HG02571 (cell line): ENCODE measurements around the gene ISCA2.
A peak's percentile ranks its signal among the peaks of the same experiment; 100 is the strongest.

Experiments used
- ATAC-seq: cut with Tn5 transposase; IDR thresholded peaks from one replicate; pipeline ENCODE4 v1.9.1; 2021; ENCODE audit warnings: mild to moderate bottlenecking, moderate library complexity; ENCODE audit not compliant: unreplicated experiment

The ISCA2 gene

DNA sequence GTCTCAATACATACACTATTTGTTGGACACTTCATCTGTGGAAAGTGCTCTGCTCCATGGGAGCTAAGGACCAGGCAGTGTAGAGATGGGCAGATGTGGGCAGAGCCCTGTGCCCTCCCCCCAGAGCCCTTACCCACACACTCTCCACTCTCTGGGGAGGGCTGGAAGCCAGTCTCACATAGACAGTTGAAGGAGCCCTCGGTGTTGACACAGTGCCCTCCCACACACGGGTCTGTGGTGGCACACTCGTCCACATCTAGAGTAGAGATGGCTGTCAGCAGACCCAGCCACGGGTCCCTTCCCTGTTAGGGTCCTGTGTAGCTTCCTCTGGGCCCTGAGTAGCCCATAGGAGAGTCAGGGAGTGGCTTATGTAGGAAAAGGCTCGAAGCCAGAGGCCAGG, 14.3 kb downstream of the ISCA2 start:
- ATAC-seq = no peak

GRCh38 chr14:74508292-74508731, 14.7 kb downstream of the ISCA2 start:
- ATAC-seq = no peak

DNA sequence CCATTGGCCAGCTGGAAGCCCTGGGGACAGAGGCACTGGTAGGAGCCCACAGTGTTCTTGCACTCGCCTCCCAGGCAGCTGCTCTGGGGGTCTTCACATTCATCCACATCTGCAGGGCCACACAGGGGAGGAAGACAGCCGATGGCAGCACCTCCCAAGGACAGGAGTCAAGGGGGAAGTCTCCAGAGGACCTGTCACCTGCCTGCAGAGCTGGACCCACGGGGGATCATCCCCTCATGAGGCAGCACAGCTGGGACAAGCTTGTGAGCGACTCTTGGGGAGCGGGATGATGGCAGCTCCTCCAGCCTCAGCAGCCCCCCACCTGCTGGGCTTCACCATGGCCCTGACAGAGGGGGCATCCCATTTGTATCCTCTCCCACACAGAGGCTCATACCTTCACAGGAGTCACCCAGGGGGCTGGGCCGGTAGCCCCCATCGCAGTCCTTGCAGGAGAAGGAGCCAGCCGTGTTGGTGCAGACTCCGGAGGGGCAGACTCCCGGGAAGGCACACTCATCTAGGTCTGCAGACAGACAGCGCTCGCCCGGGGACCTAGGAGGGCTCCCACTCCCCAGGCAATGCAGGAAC, 15.4 kb downstream of the ISCA2 start:
- no peak for ATAC-seq

DNA sequence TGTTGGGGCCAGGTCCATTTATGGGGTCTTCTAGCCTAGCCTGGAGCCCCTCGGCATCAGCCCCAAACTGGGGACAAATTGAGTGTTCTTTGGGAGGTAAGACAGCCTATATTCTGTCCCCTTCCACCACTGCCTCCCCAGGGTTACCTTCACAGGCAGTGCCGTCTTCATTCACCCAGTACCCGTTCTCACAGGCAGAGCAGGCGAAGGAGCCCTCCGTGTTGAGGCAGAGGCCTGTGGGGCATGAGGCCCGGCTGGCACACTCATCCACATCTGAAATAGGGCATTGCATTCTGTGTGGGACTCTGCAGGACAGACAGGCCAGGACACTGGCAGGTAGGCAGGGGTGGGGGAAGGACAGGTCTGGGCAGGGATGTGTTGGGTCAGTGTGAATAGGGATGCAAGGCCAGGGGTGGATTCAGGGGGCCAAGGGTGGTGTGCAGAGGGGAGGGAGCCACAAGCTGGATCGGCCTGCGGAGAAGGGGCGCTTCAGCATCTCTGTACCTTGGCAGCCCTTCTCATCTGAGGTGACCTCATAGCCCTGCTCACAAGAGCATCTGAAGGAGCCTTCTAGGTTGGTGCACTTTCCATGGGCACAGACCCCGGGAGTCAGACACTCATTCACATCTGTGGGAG, 16.1 kb downstream of the ISCA2 start:
- no peak for ATAC-seq

DNA sequence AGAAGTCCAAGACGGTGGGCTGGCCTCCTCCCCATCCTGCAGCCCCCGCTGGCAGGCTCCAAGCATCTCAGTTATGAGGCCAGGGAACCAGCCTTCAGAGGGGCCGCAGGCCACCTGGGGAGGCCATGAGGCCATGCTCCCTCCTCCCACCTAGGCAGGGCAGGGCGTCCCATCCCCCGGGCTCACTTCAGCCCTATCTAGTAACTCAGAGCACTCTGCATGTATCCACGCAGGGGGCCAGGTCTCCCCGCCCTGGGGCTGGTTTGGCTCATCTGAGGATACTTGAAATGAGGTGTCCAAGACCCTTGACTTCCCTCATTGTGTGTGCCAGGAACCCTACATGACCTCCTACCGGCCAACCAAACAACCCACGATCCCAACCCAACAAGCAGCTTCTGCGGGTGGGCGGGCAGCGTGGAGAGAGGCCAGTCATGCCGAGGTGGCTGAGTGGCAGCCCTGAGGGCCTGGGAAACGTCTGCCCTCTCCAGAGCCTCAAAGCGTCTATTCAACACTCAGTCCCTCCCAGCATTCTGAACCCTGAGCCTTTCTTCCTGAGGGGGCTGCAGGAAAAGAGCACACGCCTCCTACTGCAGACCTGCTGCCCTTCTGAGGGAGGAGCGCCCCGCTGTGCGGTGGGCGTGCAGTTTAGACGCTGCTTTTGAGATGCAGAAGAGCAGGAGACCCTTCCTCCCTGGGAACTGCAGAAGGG, 16.8 kb downstream of the ISCA2 start:
- ATAC-seq = no peak

DNA sequence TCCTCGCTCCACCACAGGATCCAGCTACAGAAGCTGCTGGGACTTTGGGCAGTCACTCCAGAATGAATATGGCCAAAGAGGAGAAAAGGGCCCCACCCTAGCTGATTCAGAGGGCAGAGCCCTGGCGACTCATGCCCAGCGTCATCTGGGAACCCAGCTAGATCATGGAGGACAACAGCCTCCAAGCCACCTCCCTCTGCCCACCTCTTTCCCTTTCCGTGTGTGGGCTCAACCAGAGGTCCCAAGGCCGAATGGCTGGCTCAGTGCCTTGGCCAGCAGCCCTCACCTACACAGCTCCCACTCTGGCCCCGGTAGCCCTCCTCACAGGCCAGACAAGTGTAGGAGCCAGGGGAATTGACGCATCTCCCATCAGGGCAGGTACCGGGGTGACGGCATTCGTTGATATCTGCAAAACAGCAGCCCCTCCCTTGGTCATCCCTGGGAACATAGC, 17.4 kb downstream of the ISCA2 start:
- ATAC-seq = no peak

DNA sequence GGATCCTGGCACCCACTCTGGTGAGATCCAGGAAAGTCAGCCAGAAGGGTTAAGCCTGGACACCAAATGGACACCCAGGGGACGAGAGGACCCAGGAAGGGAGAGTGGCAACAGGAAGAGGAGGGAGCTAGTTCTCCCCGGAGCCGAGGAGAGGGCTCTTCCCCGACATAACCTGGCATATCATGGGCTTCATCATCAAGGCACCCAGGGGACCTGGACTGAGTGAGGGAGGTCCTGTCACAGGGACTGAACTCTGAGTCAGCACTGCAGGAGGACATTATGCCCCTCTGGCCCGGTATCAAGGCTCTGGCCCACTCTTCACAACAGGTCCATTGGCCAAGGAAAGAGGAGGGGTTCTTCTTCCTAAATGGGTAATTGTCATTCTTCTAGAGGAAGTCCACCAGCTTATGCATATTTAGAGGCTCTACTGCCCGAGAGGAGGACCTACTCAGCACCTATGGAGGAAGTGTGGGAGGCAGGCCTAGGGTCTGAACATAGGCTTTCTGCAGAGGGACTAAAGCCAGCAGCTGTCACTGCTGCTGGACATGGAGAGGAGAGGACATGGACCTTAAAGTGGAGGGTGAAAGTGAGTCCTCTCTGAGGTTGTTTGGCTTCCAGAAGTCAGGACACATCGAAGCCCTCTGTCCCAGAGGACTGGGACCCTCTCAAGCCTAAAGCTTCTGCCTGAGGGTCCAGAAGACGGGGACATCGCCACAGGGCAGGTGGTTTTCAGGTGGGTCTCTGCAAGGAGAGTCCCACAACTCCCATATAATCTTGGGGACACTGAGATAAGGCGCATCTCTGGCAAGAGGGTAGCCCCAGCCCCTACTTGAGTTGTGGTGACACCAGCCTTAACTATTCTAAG, 18.6 kb downstream of the ISCA2 start:
- no peak for ATAC-seq

- no peak for ATAC-seq
These were observed 20.9 kb downstream of the ISCA2 start for GRCh38 chr14:74514471-74514941.

GRCh38 chr14:74515891-74516412, 22.4 kb downstream of the ISCA2 start:
- ATAC-seq = no peak

GRCh38 chr14:74516451-74517160, 23.0 kb downstream of the ISCA2 start:
- no peak for ATAC-seq

GRCh38 chr14:74517731-74518130, 24.2 kb downstream of the ISCA2 start:
- ATAC-seq = no peak

DNA sequence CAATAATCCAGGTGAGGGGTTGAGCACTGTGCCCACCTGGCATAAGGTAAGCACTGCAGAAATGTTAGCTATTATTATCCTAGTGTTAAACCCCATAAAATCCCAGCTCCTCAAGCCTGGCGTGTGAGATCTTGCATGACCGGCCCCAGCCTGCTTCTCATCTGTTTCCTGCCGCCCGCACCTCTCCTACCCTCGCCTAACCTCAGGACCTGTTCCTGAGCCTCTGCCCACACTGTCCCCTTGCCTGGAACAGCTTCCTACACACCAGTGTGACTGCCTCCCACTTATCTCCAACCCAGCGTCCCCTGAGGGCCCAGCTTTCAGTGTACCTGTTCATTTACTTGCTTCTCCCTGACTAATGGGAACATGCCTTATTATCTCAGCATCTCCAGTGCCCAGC, 24.7 kb downstream of the ISCA2 start:
- no peak for ATAC-seq

DNA sequence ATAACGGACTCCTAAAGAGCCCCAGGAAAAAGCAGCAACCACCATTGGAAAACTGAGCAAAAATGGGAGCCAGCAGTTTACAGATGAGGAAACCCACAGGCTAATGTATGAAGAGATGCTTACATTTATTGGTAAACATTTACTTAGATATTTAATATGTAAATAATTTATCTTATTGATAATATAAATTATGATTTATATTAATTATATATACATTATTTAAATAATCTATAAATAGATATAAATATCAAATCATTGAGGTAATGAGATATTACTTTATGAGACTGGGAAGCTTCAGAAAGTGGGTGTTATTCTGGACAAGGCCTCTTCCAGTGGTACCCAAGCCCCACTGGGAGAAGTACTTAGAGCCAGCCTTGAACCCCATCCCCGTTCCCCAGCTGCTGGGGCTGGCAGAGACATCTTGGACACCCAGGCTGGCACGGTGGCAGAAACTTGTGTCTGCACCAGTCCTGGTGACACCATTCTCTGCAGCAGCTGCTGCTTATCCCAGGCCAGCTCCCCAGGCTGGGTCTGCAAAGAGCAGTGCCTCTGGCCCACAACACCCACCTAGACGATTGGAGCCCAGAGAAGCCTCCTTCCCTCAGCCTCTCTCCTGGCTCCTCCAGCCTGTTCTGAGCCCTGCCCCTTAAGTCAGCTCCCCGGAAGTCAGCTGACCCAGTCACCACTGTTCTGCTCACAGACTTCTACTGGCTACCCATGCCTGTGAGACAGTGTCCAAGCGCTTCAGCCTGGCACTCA, 25.9 kb downstream of the ISCA2 start:
- ATAC-seq = no peak

DNA sequence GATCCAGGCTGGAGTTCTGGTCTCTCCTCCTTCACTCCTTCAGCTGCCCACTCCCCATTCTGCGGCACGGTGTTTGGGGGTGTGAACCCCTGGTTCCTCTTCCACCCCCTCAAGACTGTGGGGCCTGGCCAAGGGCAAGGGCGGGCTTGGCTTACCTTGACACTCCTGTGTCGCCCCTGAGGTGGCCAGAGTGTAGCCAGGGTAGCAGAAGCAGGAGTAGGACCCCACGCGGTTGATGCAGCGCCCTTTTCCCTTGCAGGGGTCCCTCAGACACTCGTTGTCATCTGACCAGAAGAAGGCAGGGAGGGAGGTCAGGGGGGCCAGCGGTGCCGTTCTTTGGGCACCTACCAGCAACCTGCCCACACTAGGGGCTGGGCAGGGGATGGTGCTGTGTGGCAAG, 28.2 kb downstream of the ISCA2 start:
- ATAC-seq = no peak

GRCh38 chr14:74522740-74523139, 29.2 kb downstream of the ISCA2 start:
- no peak for ATAC-seq

- no peak for ATAC-seq
These were observed 30.7 kb downstream of the ISCA2 start for GRCh38 chr14:74524076-74524811.

GRCh38 chr14:74524812-74525135, 31.2 kb downstream of the ISCA2 start:
- ATAC-seq = no peak

GRCh38 chr14:74525361-74525851, 31.8 kb downstream of the ISCA2 start:
- ATAC-seq = peak; percentile 57
